AG04449 (cell line): ENCODE measurements around the gene CD52.

Experiments
- CTCF ChIA-PET: fragments of 350-600 bp; formaldehyde crosslinking; extraction: SDS; loops from one replicate; lab custom pipeline; 2021; ENCODE audit warnings: antibody characterized with exemption; lab: Yijun Ruan, JAX
- POLR2A ChIA-PET: fragments of 400-600, 350-600 bp; formaldehyde crosslinking; extraction: SDS; loops from one replicate; lab custom pipeline; 2020; ENCODE audit warnings: antibody characterized with exemption, inconsistent platforms; lab: Yijun Ruan, JAX
- DNase-seq: peaks from one replicate; pipeline ENCODE4 v3.0.0-alpha.2; 2010; ENCODE audit warnings: low read depth, low spot score
- H3K4me3 ChIP-seq: 2 replicates; pipeline ENCODE4 v1.5.1; 2011; ENCODE audit warnings: low read depth, mild to moderate bottlenecking, control low read depth, low read length
- CTCF ChIP-seq: IDR thresholded peaks from one replicate; pipeline ENCODE4 v1.5.1; 2011; ENCODE audit warnings: mild to moderate bottlenecking, moderate library complexity, low read length, control low read depth, inconsistent platforms; ENCODE audit not compliant: insufficient read depth; ENCODE audit errors: missing control alignments

The CD52 gene

DNA sequence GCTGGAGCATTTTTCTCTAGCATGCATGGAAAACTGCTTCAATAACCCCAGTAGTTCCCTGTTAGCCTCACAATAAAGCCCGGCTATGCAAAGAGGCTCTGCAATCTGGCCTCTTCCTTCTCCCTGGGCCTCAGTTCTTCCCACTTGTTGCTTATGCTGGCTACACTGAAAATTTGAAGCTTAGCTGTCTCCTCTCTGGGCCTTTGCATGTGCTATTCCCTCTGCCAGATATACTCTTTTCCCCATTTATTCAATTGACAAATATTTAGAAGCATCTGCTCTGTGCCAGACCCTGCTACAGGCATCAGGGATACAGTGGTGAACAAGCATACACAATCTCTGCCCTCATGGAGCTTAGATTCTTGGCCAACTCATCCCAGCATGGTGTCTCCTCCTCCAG is 20.9 kb downstream of the CD52 start:
- DNase-seq = no peak
- POLR2A ChIA-PET = interaction anchor here (0.9 kb wide), 1 partner anchor 9 kb away, joined by 4 read pairs; no protein-coding TSS in a partner anchor
- CTCF ChIA-PET = interaction anchor here (0.9 to 2.4 kb wide), 5 partner anchors 10 to 25 kb away, joined by 3 to 9 read pairs (median 4); no protein-coding TSS in a partner anchor
- no peak for TF ChIP-seq CTCF
- no peak overlapping the region for H3K4me3 ChIP-seq

DNA sequence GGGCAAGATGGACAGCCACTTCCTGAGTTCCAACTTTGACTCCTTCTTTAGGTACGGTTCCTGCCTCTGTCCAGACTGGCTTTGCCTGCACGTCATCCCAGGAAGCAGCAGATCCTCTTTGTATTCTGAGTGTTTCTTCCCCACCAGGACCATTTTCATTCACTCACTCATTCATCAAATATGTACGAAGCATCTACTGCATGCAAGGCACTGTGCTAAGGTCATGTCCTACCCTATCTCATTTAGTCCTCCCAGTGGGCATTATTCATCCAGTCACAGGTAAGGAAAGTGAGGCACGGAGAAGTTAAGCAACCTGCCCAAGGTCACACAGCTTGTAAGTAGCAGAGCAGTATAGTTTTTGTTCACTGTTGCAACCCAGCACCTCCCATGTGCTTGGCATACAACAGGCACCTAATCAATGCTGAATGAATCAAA is 22.3 kb downstream of the CD52 start:
- DNase-seq = no peak
- no peak for TF ChIP-seq CTCF
- no peak overlapping the region for H3K4me3 ChIP-seq
- ChIA-PET POLR2A (no interaction called here), CTCF (interaction anchor here (1.5 kb wide), 1 partner anchor 77 kb away, joined by 5 read pairs; no protein-coding TSS in a partner anchor)

DNA sequence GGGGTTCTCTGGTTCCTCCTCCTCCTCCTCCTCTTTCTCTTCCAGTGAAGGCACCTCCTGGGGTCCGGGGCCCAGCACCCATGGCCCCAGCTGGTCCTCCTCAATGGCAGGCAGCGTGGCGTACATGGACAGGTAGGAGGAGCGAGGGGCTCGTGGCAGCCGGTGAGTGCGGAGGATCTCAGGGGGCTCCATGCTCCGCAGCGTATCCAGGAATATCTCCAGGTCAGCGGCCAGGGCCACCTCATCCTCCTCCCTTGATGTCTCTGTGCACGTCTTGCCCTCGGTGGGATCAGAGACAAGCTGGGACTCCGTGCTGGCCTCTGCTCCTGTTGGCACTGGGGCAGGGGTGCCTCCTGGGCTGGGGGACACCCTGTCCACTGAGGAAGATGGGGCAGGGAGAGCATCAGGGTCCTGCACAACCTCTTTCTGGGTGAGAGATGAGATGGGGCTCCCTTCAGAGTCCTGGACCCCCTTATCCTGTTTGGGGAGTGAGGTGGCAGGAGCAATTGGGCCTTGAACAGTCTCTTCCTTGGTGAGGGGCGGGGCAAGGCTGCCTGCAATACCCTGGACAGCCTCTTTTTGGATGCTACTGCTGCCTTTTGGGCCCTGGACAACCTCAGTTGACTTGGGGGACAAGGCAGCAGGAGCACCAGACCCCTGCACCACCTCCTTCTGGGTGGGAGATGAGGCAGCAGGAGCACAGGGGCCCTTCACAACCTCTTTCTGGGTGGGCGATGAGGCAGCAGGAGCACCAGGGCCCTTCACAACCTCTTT is 26.6 kb downstream of the CD52 start:
- ChIA-PET POLR2A (no interaction called here), CTCF (interaction anchor here (2.7 kb wide), 1 partner anchor 20 kb away, joined by 14 read pairs; no protein-coding TSS in a partner anchor)

DNA sequence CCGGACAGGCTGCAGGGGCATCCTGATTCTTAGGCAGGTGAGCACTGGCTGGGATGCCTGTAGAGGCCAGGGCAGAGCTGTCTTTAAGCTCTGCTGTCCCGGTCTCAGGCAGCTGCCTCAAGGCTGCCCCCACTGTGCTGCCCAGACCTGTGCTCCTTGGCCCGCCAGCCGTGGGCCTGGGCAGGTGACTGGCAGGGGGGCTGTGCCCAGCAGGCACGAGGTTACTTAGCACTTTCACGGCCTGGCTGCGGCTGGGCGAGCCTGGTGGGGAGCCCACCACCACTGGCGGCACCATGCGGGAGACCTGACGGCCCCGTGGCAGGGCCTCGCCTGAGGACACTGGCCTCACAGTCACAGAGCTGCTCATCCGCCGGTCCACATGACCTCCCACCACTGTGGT is 28.0 kb downstream of the CD52 start:
- CTCF ChIA-PET = interaction anchor here (1.1 to 6.7 kb wide), 4 partner anchors 12 to 71 kb away, joined by 3 to 78 read pairs (median 12); no protein-coding TSS in a partner anchor
- DNase-seq = no peak
- POLR2A ChIA-PET = no interaction called here
- H3K4me3 ChIP-seq = no peak overlapping the region
- no peak for TF ChIP-seq CTCF

More for the DNA sequence above, 26.6 kb downstream of the CD52 start:
- DNase-seq = no peak
- TF ChIP-seq CTCF = no peak
- H3K4me3 ChIP-seq = no peak overlapping the region

DNA sequence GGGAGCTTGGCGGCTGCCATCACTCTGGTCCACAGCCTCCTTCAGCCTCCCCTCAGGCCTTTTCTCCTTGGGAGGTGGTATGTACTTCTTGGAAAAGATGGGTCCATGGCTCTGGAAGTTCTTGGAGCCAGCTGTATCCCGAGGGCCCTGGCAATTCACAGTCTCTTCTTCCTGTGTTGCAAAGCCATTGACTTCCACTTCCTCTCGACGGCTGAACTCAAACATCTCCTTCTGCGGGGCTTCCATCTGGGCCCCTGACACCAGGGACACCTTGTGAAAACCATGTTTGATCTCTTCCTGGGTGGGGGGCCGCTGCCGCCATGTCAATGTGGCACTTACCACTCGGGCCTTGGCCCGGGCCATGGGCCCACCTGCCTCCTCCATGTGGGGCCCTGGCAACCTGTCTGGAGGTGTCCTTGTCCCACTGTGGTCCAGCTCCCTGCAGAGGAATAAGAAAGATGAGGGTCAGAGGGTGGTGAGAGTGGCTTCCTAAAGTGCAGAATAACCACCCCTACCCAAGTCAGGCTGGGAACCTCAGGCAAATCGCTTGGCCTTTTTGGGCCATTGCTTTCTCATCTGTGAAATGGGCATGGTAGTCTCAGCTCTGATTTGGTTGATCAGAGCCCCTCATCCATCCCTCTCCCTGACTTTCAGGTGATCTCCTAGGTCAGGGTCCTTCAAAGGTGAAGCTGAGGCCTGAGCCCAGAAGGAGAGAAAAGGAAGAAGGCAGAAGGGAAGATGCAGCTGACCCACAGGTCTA is 28.7 kb downstream of the CD52 start:
- TF ChIP-seq CTCF = no peak
- DNase-seq = no peak
- CTCF ChIA-PET = interaction anchor here (1.1 to 6.7 kb wide), 4 partner anchors 12 to 71 kb away, joined by 3 to 78 read pairs (median 12); no protein-coding TSS in a partner anchor
- no peak overlapping the region for H3K4me3 ChIP-seq
- POLR2A ChIA-PET = interaction anchor here (0.6 kb wide), 1 partner anchor 21 kb away, joined by 4 read pairs; no protein-coding TSS in a partner anchor
